Left kidney (tissue), 2 donors: ENCODE data around the gene RXFP4. TPM values are rescaled to one million over a fixed set of nuclear protein-coding genes. Genes with fewer than 3 reads are reported as not detected.

Source experiments
- DNase-seq: peaks from one replicate; pipeline ENCODE4 v3.0.0-alpha.2; 2013
- polyA plus RNA-seq: library from polyadenylated mRNA; unstranded; fragments of 120-200 nt; gene quantifications from one replicate; pipeline ENCODE4 v1.2.1, GENCODE V29; 2013; ENCODE audit not compliant: insufficient read length

Gene RXFP4
- polyA plus RNA-seq, 1 donor: 0.15 TPM

DNA sequence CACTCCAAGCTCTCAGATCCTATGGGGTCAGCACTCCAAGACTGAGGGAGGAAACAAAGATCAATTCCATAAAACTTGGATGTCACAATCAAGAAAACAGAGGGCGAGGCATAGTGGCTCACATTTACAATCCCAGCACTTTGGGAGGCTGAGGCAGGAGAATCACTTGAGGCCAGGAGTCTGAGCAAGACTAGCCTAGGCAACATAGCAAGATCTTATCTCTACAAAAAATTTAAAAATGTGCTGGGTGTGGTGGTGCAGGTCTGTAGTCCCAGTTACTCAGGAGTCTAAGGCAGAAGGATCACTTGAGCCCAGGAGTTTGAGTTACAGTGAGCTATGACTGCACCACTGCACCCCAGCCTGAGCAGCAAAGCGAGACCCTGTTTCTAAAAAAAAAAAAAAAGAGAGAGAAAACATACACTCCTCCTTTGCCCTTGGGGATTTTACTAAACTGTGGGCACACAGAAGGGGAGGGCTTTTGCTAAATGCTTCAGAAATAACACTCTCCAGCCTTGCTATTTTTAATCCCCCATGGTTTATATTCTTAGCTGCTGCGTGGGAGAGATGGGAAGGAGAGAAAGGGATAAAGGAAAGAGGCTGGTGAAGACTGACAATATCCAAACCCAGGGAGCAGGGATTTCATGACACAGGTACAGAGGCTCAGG, 18.8 kb downstream of the RXFP4 start:
- no peak for DNase-seq

- DNase-seq: no peak
These were observed 20.5 kb downstream of the RXFP4 start for GRCh38 chr1:155961937-155962336.

DNA sequence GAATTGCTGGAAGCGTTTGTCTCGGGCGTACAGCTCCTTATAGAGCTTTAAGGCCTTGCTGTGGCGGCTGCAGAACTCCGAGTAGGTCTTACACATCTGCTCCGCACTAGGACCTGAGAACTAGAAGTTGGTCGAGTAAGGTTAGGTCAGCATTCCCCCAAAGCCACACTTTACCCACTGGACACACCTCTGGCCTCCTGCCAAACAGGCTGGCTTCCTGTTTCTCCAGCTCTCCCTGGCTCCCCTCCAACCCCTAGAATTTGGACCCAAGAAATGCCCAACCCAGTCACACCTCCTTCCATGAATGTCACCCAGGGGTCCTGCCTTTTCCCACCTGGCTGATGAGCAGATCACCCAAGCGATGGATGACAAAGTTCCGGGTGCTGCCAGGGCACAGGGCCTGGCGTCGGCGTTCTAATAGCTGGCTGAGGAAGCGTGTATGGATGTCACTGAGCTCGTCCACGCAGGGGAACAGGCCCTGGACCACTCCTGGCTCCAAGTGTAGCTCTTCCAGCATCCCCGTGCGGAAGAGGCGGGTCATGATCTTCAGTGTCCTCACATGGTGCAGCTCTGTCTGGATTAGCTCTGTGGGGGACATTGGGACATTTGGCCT, 21.3 kb downstream of the RXFP4 start:
- no peak for DNase-seq

GRCh38 chr1:155964193-155964592, 22.8 kb downstream of the RXFP4 start:
- DNase-seq: no peak

- no peak for DNase-seq
These were observed 24.7 kb downstream of the RXFP4 start for GRCh38 chr1:155966135-155966534.

DNA sequence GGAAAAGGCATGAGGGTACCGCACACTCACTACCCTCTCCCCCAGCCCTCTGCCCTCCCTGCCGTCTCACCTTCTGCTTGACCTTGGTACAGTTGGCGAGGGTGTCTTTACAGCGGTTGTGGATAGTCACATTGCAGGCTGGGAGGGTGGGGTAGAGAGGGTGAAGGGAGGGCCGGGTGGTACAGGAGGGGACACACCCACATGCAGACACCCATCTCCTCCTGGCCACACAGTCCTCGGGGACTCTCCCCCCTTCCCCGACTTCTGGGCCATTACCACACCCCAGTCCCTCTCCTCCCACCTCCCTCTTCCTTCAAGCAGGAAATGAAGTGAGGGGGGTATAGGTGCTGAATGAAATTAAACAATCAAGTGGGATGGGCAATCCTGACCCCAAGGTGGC, 25.3 kb downstream of the RXFP4 start:
- no peak for DNase-seq

GRCh38 chr1:155967341-155968050, 26.1 kb downstream of the RXFP4 start:
- no peak for DNase-seq

DNA sequence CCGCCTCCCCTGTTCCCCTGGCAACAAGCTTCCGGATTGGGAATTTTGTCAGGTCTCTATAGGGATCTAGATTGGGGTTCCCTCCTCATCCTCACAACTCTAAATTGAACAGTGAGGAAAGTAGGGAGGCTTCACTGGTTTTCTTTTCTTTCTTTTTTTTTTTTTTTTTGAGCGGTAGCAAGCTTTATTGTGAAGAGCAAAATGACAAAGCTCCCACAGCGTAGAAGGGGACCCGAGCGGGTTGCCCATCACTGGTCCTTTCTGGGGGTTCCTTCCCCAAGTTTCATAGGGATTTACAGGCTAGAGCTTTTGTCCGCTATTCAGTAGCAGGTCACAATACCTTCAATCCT, 26.6 kb downstream of the RXFP4 start:
- DNase-seq: no peak

DNA sequence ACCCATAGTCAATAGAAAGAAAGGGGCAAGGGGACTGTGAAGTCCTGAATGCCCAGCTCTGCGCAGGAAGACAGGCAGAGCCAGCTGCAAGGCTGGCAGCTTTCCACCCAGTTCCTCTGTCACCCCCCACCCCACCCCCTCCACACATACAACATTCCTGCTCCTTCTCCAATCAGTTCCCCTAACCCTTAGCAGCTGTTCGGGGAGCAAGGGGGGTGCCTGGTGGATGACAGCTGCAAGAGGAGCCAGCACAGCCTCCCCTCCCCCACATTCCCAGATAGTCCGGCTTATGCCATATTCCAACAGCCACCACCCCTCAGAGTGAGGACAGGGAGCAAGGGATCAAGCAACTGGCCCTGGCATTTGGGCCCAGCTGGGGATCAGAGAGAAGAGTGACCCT, 27.2 kb downstream of the RXFP4 start:
- no peak for DNase-seq

DNA sequence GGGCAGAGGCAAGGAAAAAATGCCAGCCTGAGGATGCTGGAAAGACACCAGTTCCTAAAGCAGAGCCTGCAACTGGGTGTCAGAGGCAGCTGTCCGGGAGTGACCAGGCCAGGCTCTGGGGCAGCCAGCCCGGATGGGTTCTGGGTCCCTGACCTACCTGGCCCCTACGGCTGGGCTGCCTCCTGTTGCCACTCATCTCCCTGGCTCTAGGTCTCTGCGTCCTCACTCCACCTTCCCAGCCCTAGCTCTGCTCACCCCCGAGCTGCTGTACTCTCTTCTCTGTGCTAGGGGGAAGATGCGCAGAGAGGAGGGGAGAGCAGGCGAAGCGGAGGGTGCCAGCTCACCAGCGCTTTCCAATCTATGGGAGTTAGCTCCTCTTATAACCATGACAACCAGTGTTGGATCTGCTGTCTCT, 27.9 kb downstream of the RXFP4 start:
- DNase-seq: no peak

- DNase-seq: no peak
These were observed 29.2 kb downstream of the RXFP4 start for GRCh38 chr1:155970531-155971167.

DNA sequence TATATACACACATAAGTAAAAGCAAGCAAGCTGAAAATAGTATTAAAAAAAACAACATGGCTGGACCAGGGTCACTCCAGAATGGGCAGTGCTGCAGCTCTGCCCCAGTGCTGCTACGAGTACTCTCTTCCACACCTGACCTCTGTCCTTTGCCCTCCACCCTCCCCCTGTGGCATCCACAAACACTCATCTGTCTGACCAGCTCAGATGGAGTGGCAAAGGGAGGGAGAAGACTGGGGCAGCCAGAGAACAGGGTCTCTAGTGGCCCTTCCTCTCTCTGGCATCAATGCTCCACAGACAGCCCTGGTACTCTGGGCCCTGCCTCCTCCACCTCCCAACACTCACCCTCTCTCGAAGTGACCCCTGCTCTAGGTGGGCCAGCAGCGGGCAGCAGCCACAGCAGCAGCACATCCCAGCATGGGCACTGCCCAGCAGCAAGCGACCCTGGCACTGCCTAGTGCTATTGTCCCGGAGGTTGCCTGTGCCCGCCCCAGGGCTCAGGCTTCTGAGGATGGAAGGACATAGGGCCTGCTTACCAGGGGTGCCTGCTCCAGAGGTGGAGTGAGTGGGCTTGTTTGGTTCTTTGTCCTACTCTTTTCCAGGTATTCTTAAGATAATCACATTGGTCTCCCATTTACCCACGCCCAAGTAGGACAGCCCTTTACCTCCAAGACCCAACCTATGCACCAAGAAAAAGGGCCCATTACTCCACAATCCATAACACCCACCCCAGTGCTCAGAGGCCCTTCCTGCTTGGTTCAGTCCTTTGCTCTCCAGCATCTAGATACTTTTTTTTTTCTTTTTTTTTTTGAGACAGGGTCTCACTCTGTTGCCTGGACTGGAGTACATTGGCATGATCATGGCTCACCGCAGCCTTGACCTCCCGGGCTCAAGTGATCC, 30.7 kb downstream of the RXFP4 start:
- DNase-seq: no peak

GRCh38 chr1:155973723-155974122, 32.3 kb downstream of the RXFP4 start:
- DNase-seq: no peak

DNA sequence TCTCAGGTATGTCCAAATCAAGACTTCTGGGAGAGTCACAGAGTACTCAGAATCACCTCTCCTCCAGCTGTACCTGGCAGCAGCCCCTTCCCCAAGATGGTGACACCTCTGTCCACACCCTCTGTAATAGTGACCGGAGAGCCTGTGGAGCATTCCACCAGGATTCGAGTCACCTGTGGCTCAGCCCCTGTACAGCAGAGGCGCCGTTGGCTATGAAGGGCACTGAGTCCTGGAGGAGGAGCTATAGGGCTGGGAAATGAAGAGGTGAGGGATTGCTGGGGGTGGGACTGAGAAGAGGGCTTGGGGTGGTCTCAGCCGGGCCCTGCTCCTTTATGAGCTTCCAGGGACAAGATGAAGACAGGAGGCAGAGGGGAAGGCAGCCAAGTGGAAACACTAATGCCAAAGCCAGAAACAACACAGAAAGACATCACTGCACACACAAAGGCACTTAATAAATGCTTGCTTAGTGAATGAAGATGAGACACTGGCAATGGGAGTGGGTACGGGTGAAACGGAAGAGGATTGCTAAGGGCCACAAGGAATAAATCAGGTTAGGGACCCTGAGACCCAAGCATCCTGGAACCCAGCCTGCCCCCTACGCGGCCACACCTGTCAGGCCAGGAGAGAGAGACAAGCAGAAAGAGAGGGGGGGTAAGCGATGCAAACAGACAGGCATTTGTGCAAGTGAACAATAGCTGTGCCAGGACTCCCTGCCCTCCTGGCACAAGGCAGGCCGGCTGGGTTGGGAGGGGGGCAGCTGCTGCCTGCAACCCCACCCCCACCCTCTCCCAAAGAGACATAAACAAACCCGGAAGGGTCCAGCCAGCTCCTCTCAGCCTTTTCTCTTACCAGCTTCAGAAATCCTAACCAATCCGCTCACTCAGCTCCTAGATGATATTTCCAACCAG, 33.0 kb downstream of the RXFP4 start:
- DNase-seq: no peak

DNA sequence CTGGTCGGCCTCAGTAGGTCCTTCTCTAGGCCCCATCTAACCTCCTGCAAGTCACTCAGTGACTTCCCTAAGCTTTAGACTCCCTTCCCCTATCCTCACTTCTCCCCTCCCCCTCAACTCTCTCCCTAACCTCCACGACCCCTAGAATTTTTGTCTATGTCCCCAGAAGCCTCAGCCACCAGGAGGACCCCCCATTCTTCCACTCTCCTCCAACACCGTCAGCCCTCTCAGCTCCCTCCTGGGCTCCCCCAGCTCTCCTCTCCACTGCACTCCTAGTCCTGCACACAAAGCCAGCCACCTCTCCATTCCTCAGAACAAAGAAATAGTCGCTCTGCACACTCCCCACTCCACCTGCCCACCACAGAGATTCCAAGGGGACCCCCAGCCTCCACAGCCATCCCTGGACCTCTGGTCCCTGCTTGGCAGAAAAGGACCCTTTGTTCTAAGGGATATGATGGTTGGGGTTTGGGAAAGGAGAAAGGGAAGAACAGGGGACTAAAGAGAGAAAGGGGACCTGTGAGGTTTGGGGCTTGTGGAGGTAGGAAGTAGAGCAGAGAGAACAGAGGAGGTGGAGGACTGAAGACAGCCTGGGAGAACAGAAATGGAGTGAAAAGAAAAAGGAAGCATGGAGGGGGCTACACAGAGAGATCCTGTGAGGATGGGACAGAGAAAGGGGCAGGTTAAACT, 34.1 kb downstream of the RXFP4 start:
- no peak for DNase-seq

- no peak for DNase-seq
These were observed 34.8 kb downstream of the RXFP4 start for GRCh38 chr1:155976062-155976912.

DNA sequence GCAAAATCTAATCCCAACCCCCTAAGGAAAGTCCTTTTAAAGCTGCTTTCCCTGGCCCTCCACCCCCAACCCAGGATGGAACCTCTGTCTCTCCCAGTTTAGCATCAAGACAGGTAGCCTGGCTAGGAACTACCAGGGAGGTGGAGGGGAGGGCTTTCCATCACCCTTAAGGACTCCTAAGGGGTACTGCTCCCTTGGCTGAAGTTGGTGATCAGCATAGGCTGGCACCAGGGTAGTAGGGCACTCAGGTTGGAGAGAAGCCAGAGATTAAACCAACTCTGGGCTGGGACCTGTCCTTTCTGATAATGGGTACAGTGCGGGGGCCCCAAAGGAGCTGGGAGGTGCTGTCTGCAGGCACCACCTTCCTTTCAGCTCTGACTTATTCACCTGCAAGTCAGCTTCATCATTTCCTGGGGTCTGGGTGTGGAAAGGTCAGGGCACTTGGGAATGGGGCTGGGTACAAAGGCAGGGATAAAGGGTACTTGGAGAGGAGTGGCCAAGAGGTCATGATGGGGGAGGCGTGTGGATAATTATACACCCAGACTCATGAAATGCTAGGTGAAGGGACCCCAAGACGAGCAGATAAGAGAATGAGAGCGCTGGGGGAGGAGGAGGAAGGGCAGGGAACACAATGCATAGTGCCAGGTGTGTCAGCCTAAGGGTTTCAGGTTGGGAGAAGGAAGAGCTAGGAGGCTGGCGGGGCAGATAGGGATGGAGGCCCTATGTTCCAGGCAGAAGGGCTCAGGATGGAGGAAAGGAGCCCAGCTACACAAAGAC, 35.7 kb downstream of the RXFP4 start:
- no peak for DNase-seq

DNA sequence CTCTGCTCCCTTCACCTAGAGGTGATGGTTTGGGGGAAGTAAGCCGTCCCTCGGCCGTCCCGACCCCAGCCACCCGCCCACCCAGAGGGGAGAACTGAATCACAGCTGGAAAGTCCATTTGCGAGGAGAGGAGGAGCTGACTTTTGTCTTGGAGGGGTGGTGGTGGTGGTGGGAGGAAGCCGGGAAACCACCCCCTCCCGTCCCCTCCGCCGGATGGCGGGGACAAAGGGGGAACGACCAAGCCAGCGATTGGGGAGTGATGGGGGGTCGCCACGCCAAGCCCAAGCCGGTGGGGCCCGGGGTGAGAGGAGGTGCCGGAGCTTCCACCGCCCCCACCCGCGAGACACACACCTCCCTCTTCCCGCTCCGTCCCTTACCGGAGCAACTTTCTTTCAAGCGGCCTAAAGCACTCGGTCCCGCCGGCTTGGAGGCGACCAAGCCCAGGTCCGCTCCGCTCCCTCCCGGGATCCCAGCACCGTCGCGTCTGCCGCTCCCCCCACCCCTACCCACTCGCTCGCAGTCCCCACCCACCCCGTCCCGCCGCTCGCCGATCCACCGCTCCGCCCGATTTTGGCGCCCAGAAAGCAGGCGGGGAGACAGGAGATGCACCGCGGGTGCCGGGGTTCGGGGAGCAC, 36.4 kb downstream of the RXFP4 start:
- no peak for DNase-seq
